ENCODE data around the gene DIPK1B.
"Not testable (repeated sequence)": the region's sequence is repeated elsewhere in the genome, so short reads cannot be mapped to it uniquely, and the experiment has no call there.

Gene DIPK1B

DNA sequence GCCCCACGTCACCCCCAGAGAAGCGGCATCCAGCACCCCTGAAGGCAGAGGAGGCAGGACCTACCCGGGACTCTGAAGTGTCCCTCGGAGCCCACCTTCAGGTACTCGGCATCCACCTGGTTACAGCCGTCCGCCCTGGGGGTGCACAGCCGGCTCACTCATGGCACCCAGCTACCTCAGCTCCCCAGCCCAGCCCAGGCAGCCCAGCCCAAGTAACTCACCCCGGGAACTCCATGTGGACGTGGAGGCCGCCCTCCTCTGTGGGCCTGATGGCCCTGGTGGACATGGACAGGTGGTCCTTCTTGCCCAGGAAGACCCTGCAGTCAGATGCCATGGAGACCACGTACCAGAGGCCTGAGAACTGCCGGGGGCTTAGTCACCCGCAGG is 51.3 kb downstream of the DIPK1B start:
- DNase-seq (ENCODE audit: low spot score), result peak; percentile 10
- TF ChIP-seq, protein P1, sequence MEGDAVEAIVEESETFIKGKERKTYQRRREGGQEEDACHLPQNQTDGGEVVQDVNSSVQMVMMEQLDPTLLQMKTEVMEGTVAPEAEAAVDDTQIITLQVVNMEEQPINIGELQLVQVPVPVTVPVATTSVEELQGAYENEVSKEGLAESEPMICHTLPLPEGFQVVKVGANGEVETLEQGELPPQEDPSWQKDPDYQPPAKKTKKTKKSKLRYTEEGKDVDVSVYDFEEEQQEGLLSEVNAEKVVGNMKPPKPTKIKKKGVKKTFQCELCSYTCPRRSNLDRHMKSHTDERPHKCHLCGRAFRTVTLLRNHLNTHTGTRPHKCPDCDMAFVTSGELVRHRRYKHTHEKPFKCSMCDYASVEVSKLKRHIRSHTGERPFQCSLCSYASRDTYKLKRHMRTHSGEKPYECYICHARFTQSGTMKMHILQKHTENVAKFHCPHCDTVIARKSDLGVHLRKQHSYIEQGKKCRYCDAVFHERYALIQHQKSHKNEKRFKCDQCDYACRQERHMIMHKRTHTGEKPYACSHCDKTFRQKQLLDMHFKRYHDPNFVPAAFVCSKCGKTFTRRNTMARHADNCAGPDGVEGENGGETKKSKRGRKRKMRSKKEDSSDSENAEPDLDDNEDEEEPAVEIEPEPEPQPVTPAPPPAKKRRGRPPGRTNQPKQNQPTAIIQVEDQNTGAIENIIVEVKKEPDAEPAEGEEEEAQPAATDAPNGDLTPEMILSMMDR (IDR thresholded peaks at IDR 0.05; ENCODE audit: extremely low read depth, missing control alignments), result no peak

DNA sequence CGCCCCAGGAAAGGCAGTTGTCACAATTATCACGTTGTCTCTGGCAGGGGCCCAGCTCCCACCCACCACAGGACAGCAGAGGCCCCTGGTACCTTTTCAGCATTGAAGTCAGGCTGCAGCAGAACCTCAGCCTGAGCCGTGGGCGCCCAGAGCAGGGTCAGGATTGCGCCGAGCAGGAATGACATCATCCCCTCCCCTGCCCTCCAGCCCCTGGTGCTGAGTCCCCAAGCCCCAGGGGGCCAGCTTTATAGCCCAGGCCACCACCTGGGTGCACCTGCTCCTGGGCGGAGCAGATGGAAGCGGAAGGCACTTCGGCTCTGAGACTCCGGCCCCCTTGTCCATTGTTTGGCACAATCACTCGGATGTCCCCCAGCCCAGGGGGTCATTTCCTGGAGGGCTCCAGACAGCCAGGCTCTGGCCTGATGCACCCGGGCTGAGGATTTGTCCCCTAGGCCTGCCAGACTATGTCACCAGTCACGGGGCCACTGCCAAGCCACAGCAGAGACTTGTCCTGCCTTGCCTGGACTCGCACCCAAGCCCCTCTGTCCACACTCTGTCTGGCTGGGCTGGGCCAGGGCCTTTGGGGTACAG is 52.0 kb downstream of the DIPK1B start, which contains the start of gene LCN15:
Gene LCN15 (minus strand): TSS at position 218 of the 591 bp plus-strand sequence. CDS start 30 bp downstream, at position 188.
- TF ChIP-seq, protein P1 (IDR thresholded peaks at IDR 0.05; ENCODE audit: extremely low read depth, missing control alignments), result no peak
- DNase-seq (ENCODE audit: low spot score), result peak; percentile 4

DNA sequence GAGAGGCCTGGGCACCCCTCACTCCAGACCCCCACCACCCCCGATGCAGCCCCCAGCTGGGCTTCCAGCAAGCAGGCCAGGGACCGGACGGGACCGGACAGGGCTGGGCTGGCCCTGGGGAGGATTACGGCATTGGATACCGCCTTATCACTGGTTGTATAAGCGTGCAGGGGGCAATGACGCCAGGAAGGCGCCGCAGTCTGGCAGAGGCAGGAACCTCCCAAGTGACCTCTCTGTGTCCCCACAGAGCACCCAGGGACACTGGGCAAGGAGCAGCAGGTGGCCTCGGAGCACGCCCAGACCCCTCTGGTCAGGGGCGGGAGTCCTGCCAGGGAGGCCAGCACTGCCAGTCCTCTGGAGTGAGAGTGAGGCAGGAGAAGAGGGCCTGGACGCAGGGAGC is 52.7 kb downstream of the DIPK1B start:
- peak; percentile 11 for DNase-seq (ENCODE audit: low spot score)
- TF ChIP-seq, protein P1 (IDR thresholded peaks at IDR 0.05; ENCODE audit: extremely low read depth, missing control alignments), result no peak

DNA sequence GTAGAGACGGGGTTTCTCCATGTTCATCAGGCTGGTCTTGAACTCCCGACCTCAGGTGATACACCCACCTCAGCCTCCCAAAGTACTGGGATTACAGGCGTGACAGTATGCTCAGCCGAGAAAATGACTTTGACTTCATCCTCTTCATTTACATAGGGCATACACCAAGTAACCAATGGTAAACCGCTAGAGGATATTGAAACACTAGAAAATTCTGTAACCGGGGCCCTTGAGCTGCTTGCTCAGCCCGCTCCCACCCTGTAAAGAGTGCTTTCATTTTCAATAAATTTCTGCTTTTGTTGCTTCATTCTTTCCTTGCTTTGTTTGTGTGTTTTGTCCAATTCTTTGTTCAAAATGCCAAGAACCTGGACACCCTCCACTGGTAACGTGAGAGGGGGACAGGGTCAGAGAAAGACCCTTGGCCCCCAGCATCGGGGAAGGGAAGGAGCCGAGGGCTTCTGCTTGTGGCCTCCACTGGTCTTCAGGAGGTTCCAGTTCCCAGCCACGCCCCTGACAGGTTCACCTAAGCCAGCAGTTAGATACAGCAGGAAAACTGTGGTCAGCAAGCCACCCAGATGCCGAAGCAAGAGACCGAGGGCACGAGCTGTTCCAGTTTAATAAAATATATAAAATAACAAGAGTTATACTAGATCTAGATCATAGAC is 53.5 kb downstream of the DIPK1B start:
- peak; percentile 76 for DNase-seq (ENCODE audit: low spot score)

DNA sequence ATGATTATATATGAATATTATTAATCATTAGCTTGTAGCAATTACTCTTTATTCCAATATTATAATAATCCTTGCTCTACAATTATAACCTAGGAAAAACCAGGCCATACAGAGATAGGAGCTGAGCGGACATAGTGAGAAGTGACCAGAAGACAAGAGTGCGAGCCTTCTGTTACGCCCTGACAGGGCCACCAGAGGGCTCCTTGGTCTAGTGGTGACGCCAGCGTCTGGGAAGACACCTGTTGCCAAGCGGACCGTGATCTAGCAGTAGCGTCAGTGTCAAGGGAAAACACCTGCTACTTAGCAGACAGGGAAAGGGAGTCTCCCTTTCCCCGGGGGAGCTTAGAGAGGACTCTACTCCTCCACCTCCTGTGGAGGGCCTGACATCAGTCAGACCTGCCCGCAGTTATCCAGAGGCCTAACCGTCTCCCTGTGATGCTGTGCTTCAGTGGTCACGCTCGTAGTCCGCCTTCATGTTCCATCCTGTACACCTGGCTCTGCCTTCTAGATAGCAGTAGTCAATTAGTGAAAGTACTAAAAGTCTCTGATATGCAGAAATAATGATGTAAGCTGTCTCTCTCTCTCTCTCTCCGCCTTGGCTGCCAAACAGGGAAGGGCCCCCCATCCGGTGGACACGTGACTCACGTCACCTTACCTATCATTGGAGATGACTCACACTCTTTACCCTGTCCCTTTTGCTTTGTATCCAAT is 54.2 kb downstream of the DIPK1B start:
- DNase-seq (ENCODE audit: low spot score), result not testable (repeated sequence)

DNA sequence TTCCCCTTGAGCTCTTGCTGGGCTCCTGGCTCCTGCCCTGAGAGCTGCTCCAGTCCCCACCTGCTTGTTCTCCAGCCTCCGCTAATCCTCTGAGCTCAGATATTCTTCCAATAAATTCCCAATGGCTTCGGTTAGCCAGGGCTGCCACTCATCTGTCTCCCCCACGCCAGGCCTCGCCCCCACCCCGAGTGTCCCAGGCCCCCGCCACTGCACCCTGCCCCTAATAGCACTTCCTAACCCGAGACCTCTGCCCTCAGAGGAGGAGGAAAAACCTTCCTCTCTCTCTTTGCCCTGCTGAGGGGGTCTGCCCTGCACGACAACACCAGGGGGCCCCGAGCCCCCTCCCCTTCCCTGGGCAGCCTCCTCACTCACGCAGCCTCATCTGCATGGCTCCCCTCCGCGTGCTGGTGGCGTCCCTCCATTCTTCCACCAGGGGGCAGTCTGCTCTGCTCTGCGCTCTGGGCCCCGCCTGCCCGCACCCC is 57.4 kb downstream of the DIPK1B start:
- TF ChIP-seq, protein P1 (IDR thresholded peaks at IDR 0.05; ENCODE audit: extremely low read depth, missing control alignments), result peak; percentile 64
- DNase-seq (ENCODE audit: low spot score), result peak; percentile 90

DNA sequence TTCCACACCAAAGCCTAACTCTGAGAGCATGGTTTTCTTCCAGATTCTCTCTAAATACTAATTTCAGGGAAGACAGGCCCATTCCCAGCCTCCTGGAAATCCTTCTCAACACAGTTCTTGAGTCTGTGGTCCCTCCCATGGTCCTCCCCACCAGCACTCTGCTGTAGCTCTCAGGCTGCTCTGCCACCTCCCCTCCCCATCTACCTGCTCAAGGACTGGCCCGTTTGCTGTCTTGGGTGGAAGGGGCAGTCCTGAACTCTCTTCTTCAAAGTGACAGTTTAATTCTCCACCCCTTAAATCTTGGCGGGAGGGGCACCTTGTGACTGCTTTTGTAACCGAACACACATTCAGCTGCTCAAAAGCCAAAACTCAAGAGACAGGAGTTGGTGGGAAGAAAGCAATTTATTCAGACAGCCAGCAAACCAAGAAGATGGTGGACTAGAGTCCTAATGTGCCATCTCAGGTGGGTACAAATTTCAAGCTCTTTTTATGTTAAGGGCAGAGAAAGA is 59.6 kb downstream of the DIPK1B start:
- DNase-seq (ENCODE audit: low spot score), result peak; percentile 11
- TF ChIP-seq, protein P1 (IDR thresholded peaks at IDR 0.05; ENCODE audit: extremely low read depth, missing control alignments), result no peak

DNA sequence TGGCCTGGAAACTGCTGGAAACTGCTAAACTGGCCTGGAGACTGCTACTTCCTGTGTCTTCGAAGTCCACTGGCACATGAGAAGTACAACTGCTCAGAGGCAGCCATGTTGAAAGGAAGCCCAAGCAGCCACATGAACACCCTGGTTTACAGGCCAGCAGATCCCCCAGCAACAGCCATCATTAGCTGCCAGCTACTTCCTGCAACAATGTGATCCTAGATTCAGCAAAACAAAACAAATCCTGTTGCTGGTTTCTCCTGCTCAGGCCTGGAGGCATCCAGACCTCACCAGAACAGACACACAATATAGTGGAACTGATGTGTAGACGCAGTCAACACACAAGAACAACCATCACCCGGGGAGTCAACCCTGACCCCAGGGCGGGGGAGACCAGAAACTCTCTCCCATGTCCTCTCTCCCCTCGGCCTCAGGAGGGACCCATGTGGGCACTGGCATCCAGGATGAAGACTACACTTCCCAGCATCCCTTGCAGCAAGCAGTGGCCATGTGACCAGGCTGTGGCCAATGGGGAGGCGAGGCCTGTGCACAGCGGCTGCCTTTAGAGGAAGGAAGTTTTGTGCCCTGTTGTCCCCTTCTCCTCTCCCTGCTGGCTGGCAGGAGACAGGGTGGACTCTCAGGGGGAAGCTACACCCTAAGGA is 61.1 kb downstream of the DIPK1B start:
- TF ChIP-seq, protein P1 (IDR thresholded peaks at IDR 0.05; ENCODE audit: extremely low read depth, missing control alignments), result no peak
- DNase-seq (ENCODE audit: low spot score), result no peak
